Stimulated activated CD4-positive, alpha-beta T cell treated with anti-CD3 and anti-CD28 coated beads, Interleukin-1b, Interleukin-23, amount 100 ng/mL, for 24 hours (primary cell): ENCODE measurements around the gene GADD45A.
"Not testable (repeated sequence)": the region's sequence is repeated elsewhere in the genome, so short reads cannot be mapped to it uniquely, and the experiment has no call there.

Experiments
- DNase-seq, 4 experiments: peaks; one replicate each; pipeline ENCODE4 v3.0.0-alpha.2; 2020; ENCODE audit warnings: low read depth in 4 of 4, low spot score in 1 of 4

GADD45A gene

GRCh38 chr1:67685067-67685557, at the start of gene GADD45A:
Gene GADD45A (plus strand): TSS chr1:67685201. CDS start chr1:67685495, 294 bp downstream.
- DNase-seq = peak; percentile 69 to 89 (median 80)

GRCh38 chr1:67636146-67636545, 48.9 kb upstream of the GADD45A start:
- DNase-seq = no peak

- no peak for DNase-seq
These were observed 45.6 kb upstream of the GADD45A start for GRCh38 chr1:67639361-67639760.

- no peak for DNase-seq
These were observed 42.4 kb upstream of the GADD45A start for GRCh38 chr1:67642629-67643028.

- no peak for DNase-seq
These were observed 40.4 kb upstream of the GADD45A start for GRCh38 chr1:67644566-67644965.

GRCh38 chr1:67645495-67646144, 39.4 kb upstream of the GADD45A start:
- no peak for DNase-seq

- no peak for DNase-seq
These were observed 38.6 kb upstream of the GADD45A start for GRCh38 chr1:67646145-67647035.

GRCh38 chr1:67647036-67647798, 37.8 kb upstream of the GADD45A start:
- DNase-seq = no peak

- no peak for DNase-seq
These were observed 37.1 kb upstream of the GADD45A start for GRCh38 chr1:67647814-67648358.

- DNase-seq = no peak
These were observed 36.2 kb upstream of the GADD45A start for GRCh38 chr1:67648582-67649326.

GRCh38 chr1:67650061-67650460, 34.9 kb upstream of the GADD45A start:
- no peak for DNase-seq

GRCh38 chr1:67651031-67651430, 34.0 kb upstream of the GADD45A start:
- no peak for DNase-seq

GRCh38 chr1:67652800-67653199, 32.2 kb upstream of the GADD45A start:
- no peak for DNase-seq

GRCh38 chr1:67653304-67653703, 31.7 kb upstream of the GADD45A start:
- DNase-seq = no peak

- DNase-seq = no peak
These were observed 29.4 kb upstream of the GADD45A start for GRCh38 chr1:67655581-67655980.

GRCh38 chr1:67657152-67657551, 27.8 kb upstream of the GADD45A start:
- DNase-seq = not testable (repeated sequence)

- no peak for DNase-seq
These were observed 25.8 kb upstream of the GADD45A start for GRCh38 chr1:67659229-67659628.

GRCh38 chr1:67662884-67663283, 22.1 kb upstream of the GADD45A start:
- DNase-seq = no peak

- no peak for DNase-seq
These were observed 21.0 kb upstream of the GADD45A start for GRCh38 chr1:67664048-67664447.

- DNase-seq = not testable (repeated sequence)
These were observed 19.7 kb upstream of the GADD45A start for GRCh38 chr1:67665307-67665706.
